K562 (cell line): Measurements from ENCODE around the gene RAB3IP. TPM values are rescaled to one million over a fixed set of nuclear protein-coding genes. Genes with fewer than 3 reads are reported as not detected.

ENCODE experiments used
- ATAC-seq: fragments of 200-7000 bp; cut with Tn5 transposase; 3 replicates; pipeline ENCODE4 v1.9.1; 2020; ENCODE audit warnings: moderate library complexity
- BruUV-seq: library from RNA; stranded (reverse); fragments of 400-500 nt; replicated peaks from 2 replicates; lab custom pipeline; 2021; lab: Mats Ljungman, UMichigan
- CTCF ChIA-PET: fragments of 300-600 bp; formaldehyde crosslinking; extraction: SDS; loops from one replicate; lab custom pipeline; 2021; ENCODE audit warnings: low intra/inter-chr PET ratio; lab: Yijun Ruan, JAX
- POLR2A ChIA-PET: fragments of 300-600, 350-650 bp; sonication (Branson Sonifier 250); formaldehyde crosslinking; extraction: SDS; loops from one replicate; lab custom pipeline; 2021; ENCODE audit warnings: antibody characterized with exemption, inconsistent platforms; lab: Yijun Ruan, JAX
- DNase-seq, 4 experiments: peaks; one replicate each; pipeline versions ENCODE4 v3.0.0 to v3.0.0-alpha.2; 2011 to 2018; ENCODE audit warnings: low spot score in 3 of 4, mixed read lengths in 3 of 4; ENCODE audit errors: extremely low read depth in 1 of 4
- FAIRE-seq: peaks from 2 replicates; lab custom pipeline; 2011; peaks lifted over from hg19 to GRCh38; lab: Jason Lieb, UNC
- H2AFZ ChIP-seq: 2 replicates; pipeline ENCODE4 v1.6.0; 2011; ENCODE audit warnings: low read depth, low read length, control low read depth, inconsistent platforms
- H3K27ac ChIP-seq: fragments of 200-600 bp; 3 replicates; pipeline ENCODE4 v1.8.0; 2011; ENCODE audit warnings: low read depth, mild to moderate bottlenecking, control low read depth, inconsistent platforms, low read length, moderate library complexity, mixed read lengths; ENCODE audit errors: extremely low read depth
- H3K27me3 ChIP-seq, 2 experiments: fragments of 300-600 bp in 1 of 2; 2 replicates in 1 of 2; 3 replicates in 1 of 2; pipeline versions ENCODE4 v1.6.0 to v1.8.0; 2011; ENCODE audit warnings: inconsistent platforms in 2 of 2, low read length in 2 of 2, mild to moderate bottlenecking in 1 of 2, mixed read lengths in 1 of 2, moderate library complexity in 1 of 2; ENCODE audit not compliant: control insufficient read depth in 2 of 2, insufficient read depth in 2 of 2
- H3K36me3 ChIP-seq: fragments of 300-600 bp; 3 replicates; pipeline ENCODE4 v1.8.0; 2011; ENCODE audit warnings: mild to moderate bottlenecking, low read length, inconsistent platforms; ENCODE audit not compliant: control insufficient read depth, insufficient read depth
- H3K4me1 ChIP-seq, 2 experiments: fragments of 200-600 bp in 1 of 2; replicated peaks in 1 of 2; 2 replicates in 1 of 2; 3 replicates in 1 of 2; pipeline versions ENCODE4 v1.5.1 to v1.8.0; 2011; ENCODE audit warnings: inconsistent platforms in 2 of 2, low read length in 2 of 2, mild to moderate bottlenecking in 1 of 2, mixed read lengths in 1 of 2, moderate library complexity in 1 of 2; ENCODE audit not compliant: control insufficient read depth in 2 of 2, insufficient read depth in 2 of 2
- H3K4me2 ChIP-seq: 2 replicates; pipeline ENCODE4 v1.6.1; 2011; ENCODE audit warnings: low read length, control low read depth, inconsistent platforms, mixed read lengths; ENCODE audit not compliant: insufficient read depth
- H3K4me3 ChIP-seq: fragments of 200-600 bp; sonication (generic), shearing (Covaris generic); 2 replicates; pipeline ENCODE4 v1.5.1; 2016; ENCODE audit warnings: control low read depth, inconsistent platforms
- H3K79me2 ChIP-seq: fragments of 200-600 bp; 3 replicates; pipeline ENCODE4 v1.8.0; 2011; ENCODE audit warnings: low read length, inconsistent platforms; ENCODE audit not compliant: control insufficient read depth, insufficient read depth
- H3K9ac ChIP-seq, 2 experiments: 2 replicates each; pipeline versions ENCODE4 v1.6.0 to v1.6.1; 2011; ENCODE audit warnings: low read depth in 2 of 2, low read length in 2 of 2, control low read depth in 1 of 2, inconsistent platforms in 1 of 2, mild to moderate bottlenecking in 1 of 2, mixed read lengths in 1 of 2; ENCODE audit not compliant: insufficient read depth in 1 of 2
- H3K9me1 ChIP-seq: one replicate; pipeline ENCODE4 v1.6.0; 2011; ENCODE audit warnings: inconsistent platforms, mild to moderate bottlenecking, low read length, moderate library complexity; ENCODE audit not compliant: control insufficient read depth, insufficient read depth
- H3K9me3 ChIP-seq: replicated peaks from 2 replicates; pipeline ENCODE4 v1.5.1; 2011; ENCODE audit warnings: low read depth, low read length, inconsistent platforms; ENCODE audit not compliant: control insufficient read depth, insufficient read depth
- H4K20me1 ChIP-seq: replicated peaks from 2 replicates; pipeline ENCODE4 v1.6.1; 2011; ENCODE audit warnings: low read length, inconsistent platforms, mixed read lengths; ENCODE audit not compliant: control insufficient read depth, insufficient read depth
- HBP1 ChIP-seq: fragments of 450-650 bp; formaldehyde crosslinking; IDR thresholded peaks from 2 replicates; pipeline ENCODE4 v1.4.0; 2022; ENCODE audit warnings: missing genetic modification characterization
- HDAC2 ChIP-seq: fragments of 450-650 bp; IDR thresholded peaks from 2 replicates; pipeline ENCODE4 v1.6.1; 2016; ENCODE audit warnings: mild to moderate bottlenecking
- MBD1 ChIP-seq: fragments of 250-450 bp; sonication (Bioruptor Pico); IDR thresholded peaks from 2 replicates; pipeline ENCODE4 v1.8.0; 2022; ENCODE audit warnings: inconsistent platforms
- MYBL2 ChIP-seq, 2 experiments: fragments of 450-650 bp in 1 of 2; sonication (generic) in 1 of 2; formaldehyde crosslinking in 1 of 2; IDR thresholded peaks; 2 replicates each; pipeline versions ENCODE4 v1.6.1 to v1.8.1; 2017 to 2022; ENCODE audit warnings: borderline replicate concordance in 1 of 2, inconsistent platforms in 1 of 2, low read depth in 1 of 2, mild to moderate bottlenecking in 1 of 2, missing genetic modification reagents in 1 of 2, moderate library complexity in 1 of 2
- PHB2 ChIP-seq: fragments of 450-650 bp; IDR thresholded peaks from 2 replicates; pipeline ENCODE4 v1.6.1; 2017; ENCODE audit warnings: low read depth
- PHF21A ChIP-seq: fragments of 450-650 bp; IDR thresholded peaks from 2 replicates; pipeline ENCODE4 v1.6.1; 2017; ENCODE audit warnings: low read depth, borderline replicate concordance
- ZNF436 ChIP-seq: fragments of 250-450, 450-650 bp; sonication (Bioruptor Pico); formaldehyde crosslinking; IDR thresholded peaks from 2 replicates; pipeline ENCODE4 v1.7.0; 2020; ENCODE audit warnings: mild to moderate bottlenecking
- WGBS: fragments of 100-300 bp; shearing (Covaris generic); methylation state at CpG from one replicate; pipeline ENCODE4 v1.1.6; 2016; ENCODE audit warnings: low coverage, mixed read lengths; ENCODE audit not compliant: insufficient coverage; ENCODE audit errors: missing lambda C conversion rate; 5-methylcytosine and 5-hydroxymethylcytosine counted together
- in situ Hi-C: fragments of 300-500 bp; cut with MboI; formaldehyde crosslinking; loops from 4 replicates; pipeline ENCODE4 v1.15.0; 2018; ENCODE audit warnings: inconsistent platforms, mixed read lengths
- intact Hi-C: fragments of 100-400 bp; cut with micrococcal nuclease; formaldehyde crosslinking; loops from 2 replicates; pipeline ENCODE4 v1.14.2; 2022
- polyA plus RNA-seq, 8 experiments: library from polyadenylated mRNA; depleted of rRNA in 4 of 8; stranded (reverse) in 5 of 8; unstranded in 3 of 8; fragments of >200 nt; fragmentation: Nextera tagmentation in 2 of 8; fragmentation: Illumina TruSeq in 1 of 8; extraction: Ambion mirVana in 2 of 8; extraction: Trizol in 1 of 8; gene quantifications; 2 replicates each; pipeline versions ENCODE4 v1.2.1 to v1.2.3, GENCODE V29; 2011 to 2014; ENCODE audit warnings: inconsistent platforms in 1 of 8, missing spikeins in 1 of 8
- total RNA-seq, 7 experiments: library from RNA; depleted of rRNA in 6 of 7; stranded (reverse); fragments of >200 nt in 6 of 7; fragmentation: Illumina TruSeq in 2 of 7; extraction: Trizol in 2 of 7; gene quantifications; 2 replicates each; pipeline versions ENCODE4 v1.2.1 to v1.2.3, GENCODE V29; 2011 to 2021; ENCODE audit warnings: low replicate concordance in 1 of 7
- TF ChIP-seq, protein P1 (sequence below), 2 experiments: fragments of 250-450 bp in 1 of 2; fragments of 450-650 bp in 1 of 2; sonication (Bioruptor Pico) in 1 of 2; IDR thresholded peaks; 2 replicates each; pipeline versions ENCODE4 v1.6.1 to v1.8.0; 2016 to 2021; ENCODE audit warnings: mild to moderate bottlenecking in 2 of 2, moderate library complexity in 2 of 2, missing compliant biosample characterization in 1 of 2, missing genetic modification characterization in 1 of 2
- TF ChIP-seq, protein P2 (sequence below), 2 experiments: fragments of 450-650 bp in 1 of 2; sonication (generic) in 1 of 2; formaldehyde crosslinking in 1 of 2; IDR thresholded peaks in 1 of 2; conservative IDR thresholded peaks in 1 of 2; 2 replicates each; pipeline versions ENCODE4 v1.6.1 to v1.8.1; 2016 to 2023; ENCODE audit warnings: mild to moderate bottlenecking in 2 of 2, moderate library complexity in 2 of 2, inconsistent platforms in 1 of 2, missing genetic modification reagents in 1 of 2

Gene RAB3IP
- total and polyA plus RNA-seq, 9 of the 15 experiments (the other 6 are each of a cell fraction or from before 2014, with no cell fraction given): 5.6 to 25.5 (median 11.3) TPM

GRCh38 chr12:69846976-69847375, 108.3 kb downstream of the RAB3IP start:
- Histone ChIP-seq H3K9me3 (no peaks in the 10 kb centered on the region), H3K9ac (no peak overlapping the region), H3K27ac (no peak overlapping the region), H3K4me3 (no peak overlapping the region), H3K4me2 (no peak overlapping the region), H3K27me3 (no peaks in the 10 kb centered on the region; a peak in 1 of 5 replicates), H3K79me2 (no peaks in the 10 kb centered on the region), H4K20me1 (no peaks in the 10 kb centered on the region), H3K4me1 (no peaks in the 10 kb centered on the region), H3K36me3 (no peaks in the 10 kb centered on the region), H3K9me1 (no peaks in the 10 kb centered on the region), H2AFZ (no peak overlapping the region)
- intact Hi-C loops: no loop called here
- TF ChIP-seq, protein P1, sequence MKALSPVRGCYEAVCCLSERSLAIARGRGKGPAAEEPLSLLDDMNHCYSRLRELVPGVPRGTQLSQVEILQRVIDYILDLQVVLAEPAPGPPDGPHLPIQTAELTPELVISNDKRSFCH (CRISPR knock-in tag; IDR thresholded peaks at IDR 0.05): no peak
- TF ChIP-seq, protein P1 (tag; IDR thresholded peaks at IDR 0.05): no peak
- ATAC-seq (no peak), DNase-seq (no peak), FAIRE-seq (no peak)
- ChIA-PET POLR2A (no interaction called here), CTCF (no interaction called here)
- BruUV-seq: no TSS peak
- in situ Hi-C loops: no loop called here

- no peaks in the 10 kb centered on the region for H3K36me3 ChIP-seq
- no peak overlapping the region for H3K9ac ChIP-seq
- FAIRE-seq: no peak
- H3K27ac ChIP-seq: no peak overlapping the region
- H4K20me1 ChIP-seq: no peaks in the 10 kb centered on the region
- ChIA-PET CTCF (no interaction called here), POLR2A (interaction anchor here (0.6 to 0.9 kb wide), 3 partner anchors 30 to 171 kb away, joined by 3 read pairs; no protein-coding TSS in a partner anchor)
- WGBS: 5% methylated on average over 2 of the region's 2 CpGs
- no peaks in the 10 kb centered on the region for H3K9me3 ChIP-seq
- H3K4me1 ChIP-seq: no peaks in the 10 kb centered on the region; a peak in 1 of 5 replicates
- H3K79me2 ChIP-seq: no peaks in the 10 kb centered on the region
- BruUV-seq: no TSS peak
- intact Hi-C loops (no loop called here), in situ Hi-C loops (no loop called here)
- no peak for ATAC-seq
- H2AFZ ChIP-seq: no peak overlapping the region
- no peak for DNase-seq
- no peaks in the 10 kb centered on the region; a peak in 1 of 5 replicates for H3K27me3 ChIP-seq
- no peak overlapping the region for H3K4me2 ChIP-seq
- H3K4me3 ChIP-seq: no peak overlapping the region
- no peaks in the 10 kb centered on the region for H3K9me1 ChIP-seq
- TF ChIP-seq MBD1 (CRISPR knock-in tag) (no peak), PHB2 (no peak), MYBL2 (IDR thresholded peaks at IDR 0.05; ENCODE audit: low read depth) (no peak), MYBL2 (CRISPR knock-in tag; IDR thresholded peaks at IDR 0.05; ENCODE audit: borderline replicate concordance) (no peak), HDAC2 (no peak), ZNF436 (CRISPR knock-in tag) (no peak), PHF21A (no peak), HBP1 (CRISPR knock-in tag) (no peak)
- TF ChIP-seq, protein P2, sequence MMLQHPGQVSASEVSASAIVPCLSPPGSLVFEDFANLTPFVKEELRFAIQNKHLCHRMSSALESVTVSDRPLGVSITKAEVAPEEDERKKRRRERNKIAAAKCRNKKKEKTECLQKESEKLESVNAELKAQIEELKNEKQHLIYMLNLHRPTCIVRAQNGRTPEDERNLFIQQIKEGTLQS (IDR thresholded peaks at IDR 0.05): no peak
- TF ChIP-seq, protein P2 (CRISPR knock-in tag; conservative IDR thresholded peaks at IDR 0.05): no peak
Observed at GRCh38 chr12:69851976-69852375, 113.3 kb downstream of the RAB3IP start.
